Left lung (tissue), 10 donors: ENCODE results near the gene EIF3A. TPM values are rescaled to one million over a fixed set of nuclear protein-coding genes. Genes with fewer than 3 reads are reported as not detected.
A peak's percentile ranks its signal among the peaks of the same experiment; 100 is the strongest.

Experiments
- ATAC-seq: fragments of 200-7000 bp; cut with Tn5 transposase; one replicate; pipeline ENCODE4 v1.9.1; 2020; ENCODE audit warnings: moderate library complexity
- DNase-seq, 4 donors: peaks; one replicate each; pipeline ENCODE4 v3.0.0-alpha.2; 2013 to 2020
- H3K27ac ChIP-seq, 2 donors: fragments of 200-600 bp; sonication (generic) in 1 of 2; one replicate each; pipeline versions ENCODE4 v1.5.0 to v1.8.0; 2020 to 2021
- H3K27me3 ChIP-seq, 2 donors: fragments of 200-600 bp; sonication (generic) in 1 of 2; one replicate each; pipeline versions ENCODE4 v1.5.0 to v1.8.0; 2020 to 2021
- H3K36me3 ChIP-seq, 2 donors: fragments of 200-600 bp; sonication (generic) in 1 of 2; one replicate each; pipeline versions ENCODE4 v1.5.0 to v1.8.0; 2020 to 2021
- H3K4me1 ChIP-seq, 2 donors: fragments of 200-600 bp; one replicate each; pipeline ENCODE4 v1.8.0; 2021
- H3K4me3 ChIP-seq, 2 donors: fragments of 200-600 bp; sonication (generic) in 1 of 2; one replicate each; pipeline versions ENCODE4 v1.5.0 to v1.8.0; 2020 to 2021; ENCODE audit warnings: mild to moderate bottlenecking in 1 of 2
- H3K9me3 ChIP-seq, 2 donors: fragments of 200-600 bp; sonication (generic) in 1 of 2; one replicate each; pipeline versions ENCODE4 v1.5.0 to v1.8.0; 2020 to 2021
- intact Hi-C, 2 donors: fragments of 100-400 bp; cut with DNase I; formaldehyde crosslinking; loops; one replicate each; pipeline versions ENCODE4 v1.11.2 to v1.14.2; 2022
- polyA plus RNA-seq, 6 donors: library from polyadenylated mRNA; unstranded; fragments of 120-200 nt; gene quantifications; one replicate each; pipeline ENCODE4 v1.2.1, GENCODE V29; 2013; ENCODE audit not compliant: insufficient read length in 6 of 6
- total RNA-seq, 2 donors: library from RNA; stranded (reverse); fragmentation: NEBNext Ultra II Directional; extraction: Animal tissue kit (Norgen Biotek cat#: 25700); gene quantifications; one replicate each; pipeline ENCODE4 v1.2.1, GENCODE V29; 2021
- TF ChIP-seq, protein P1 (sequence below), 2 donors: fragments of 200-600 bp; sonication (generic) in 1 of 2; IDR thresholded peaks; one replicate each; pipeline versions ENCODE4 v1.5.0 to v1.8.0; 2021; ENCODE audit warnings: antibody characterized with exemption in 2 of 2
- donor health status: DM: no; HTN: yes; CAD: no.
- donor health status: DM: no; HTN: no; CAD: no.

Gene EIF3A
- total and polyA plus RNA-seq, 8 donors = 89.1 to 172 (median 154) TPM

DNA sequence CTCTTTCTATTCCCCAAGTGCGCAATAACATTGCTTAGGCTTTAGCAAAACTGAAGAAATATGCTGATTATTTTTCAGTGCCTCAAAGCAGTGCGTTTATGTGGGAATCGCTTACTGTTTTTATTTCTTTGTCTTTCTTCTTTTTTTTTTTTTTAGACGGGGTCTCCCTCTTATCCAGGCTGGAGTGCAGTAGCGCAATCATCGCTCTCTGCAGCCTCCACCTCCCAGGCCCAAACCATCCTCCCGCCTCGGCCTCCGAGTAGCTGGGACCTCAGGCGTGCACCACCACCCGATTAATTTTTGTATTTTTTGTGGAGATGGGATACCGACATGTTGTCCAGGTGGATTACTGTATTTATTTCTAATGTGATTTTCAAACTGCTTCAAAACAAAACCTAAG lies 24.5 kb upstream of the EIF3A start:
- DNase-seq = no peak
- TF ChIP-seq, protein P1, sequence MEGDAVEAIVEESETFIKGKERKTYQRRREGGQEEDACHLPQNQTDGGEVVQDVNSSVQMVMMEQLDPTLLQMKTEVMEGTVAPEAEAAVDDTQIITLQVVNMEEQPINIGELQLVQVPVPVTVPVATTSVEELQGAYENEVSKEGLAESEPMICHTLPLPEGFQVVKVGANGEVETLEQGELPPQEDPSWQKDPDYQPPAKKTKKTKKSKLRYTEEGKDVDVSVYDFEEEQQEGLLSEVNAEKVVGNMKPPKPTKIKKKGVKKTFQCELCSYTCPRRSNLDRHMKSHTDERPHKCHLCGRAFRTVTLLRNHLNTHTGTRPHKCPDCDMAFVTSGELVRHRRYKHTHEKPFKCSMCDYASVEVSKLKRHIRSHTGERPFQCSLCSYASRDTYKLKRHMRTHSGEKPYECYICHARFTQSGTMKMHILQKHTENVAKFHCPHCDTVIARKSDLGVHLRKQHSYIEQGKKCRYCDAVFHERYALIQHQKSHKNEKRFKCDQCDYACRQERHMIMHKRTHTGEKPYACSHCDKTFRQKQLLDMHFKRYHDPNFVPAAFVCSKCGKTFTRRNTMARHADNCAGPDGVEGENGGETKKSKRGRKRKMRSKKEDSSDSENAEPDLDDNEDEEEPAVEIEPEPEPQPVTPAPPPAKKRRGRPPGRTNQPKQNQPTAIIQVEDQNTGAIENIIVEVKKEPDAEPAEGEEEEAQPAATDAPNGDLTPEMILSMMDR (IDR thresholded peaks at IDR 0.05) = no peak
- ATAC-seq = no peak
- no peaks in the 10 kb centered on the region for H3K9me3 ChIP-seq
- peak overlapping the region; percentile 78 to 82 for H3K4me3 ChIP-seq
- peaks cover 10 to 41% of the 10 kb centered on the region in 2 donors for H3K4me1 ChIP-seq
- H3K27me3 ChIP-seq = no peaks in the 10 kb centered on the region
- no peak overlapping the region for H3K27ac ChIP-seq
- intact Hi-C loops = no loop called here
- peaks cover 0 to 24% of the 10 kb centered on the region in 2 donors for H3K36me3 ChIP-seq

DNA sequence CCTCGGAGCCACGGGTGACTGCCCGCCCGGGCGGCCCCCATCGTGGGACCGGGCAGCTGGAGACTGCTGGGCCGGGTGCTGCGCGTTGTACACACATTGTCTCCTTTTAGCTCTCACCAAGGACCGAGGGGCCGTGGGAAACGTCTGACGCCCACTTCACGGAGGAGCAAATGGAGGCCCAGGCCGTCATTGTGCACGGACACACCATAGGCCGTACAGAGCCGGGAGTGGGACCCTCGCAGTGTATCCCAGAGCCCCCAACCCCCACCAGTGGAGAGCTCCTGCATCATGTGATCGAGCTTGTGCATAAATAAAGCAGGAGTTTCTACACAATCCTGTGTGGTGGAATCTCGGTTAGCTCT lies 24.0 kb upstream of the EIF3A start:
- ATAC-seq (peak; percentile 4), DNase-seq (peak in 3 of 4 donors; percentile 13 to 37 (median 19))
- Histone ChIP-seq H3K4me1 (peaks cover 10 to 41% of the 10 kb centered on the region in 2 donors), H3K27ac (peak overlapping the region in 1 of 2 donors; percentile 82), H3K4me3 (peak overlapping the region; percentile 78 to 82), H3K27me3 (no peaks in the 10 kb centered on the region), H3K9me3 (no peaks in the 10 kb centered on the region), H3K36me3 (peaks cover 0 to 19% of the 10 kb centered on the region in 2 donors)
- intact Hi-C loops = no loop called here
- TF ChIP-seq, protein P1 (IDR thresholded peaks at IDR 0.05) = no peak

DNA sequence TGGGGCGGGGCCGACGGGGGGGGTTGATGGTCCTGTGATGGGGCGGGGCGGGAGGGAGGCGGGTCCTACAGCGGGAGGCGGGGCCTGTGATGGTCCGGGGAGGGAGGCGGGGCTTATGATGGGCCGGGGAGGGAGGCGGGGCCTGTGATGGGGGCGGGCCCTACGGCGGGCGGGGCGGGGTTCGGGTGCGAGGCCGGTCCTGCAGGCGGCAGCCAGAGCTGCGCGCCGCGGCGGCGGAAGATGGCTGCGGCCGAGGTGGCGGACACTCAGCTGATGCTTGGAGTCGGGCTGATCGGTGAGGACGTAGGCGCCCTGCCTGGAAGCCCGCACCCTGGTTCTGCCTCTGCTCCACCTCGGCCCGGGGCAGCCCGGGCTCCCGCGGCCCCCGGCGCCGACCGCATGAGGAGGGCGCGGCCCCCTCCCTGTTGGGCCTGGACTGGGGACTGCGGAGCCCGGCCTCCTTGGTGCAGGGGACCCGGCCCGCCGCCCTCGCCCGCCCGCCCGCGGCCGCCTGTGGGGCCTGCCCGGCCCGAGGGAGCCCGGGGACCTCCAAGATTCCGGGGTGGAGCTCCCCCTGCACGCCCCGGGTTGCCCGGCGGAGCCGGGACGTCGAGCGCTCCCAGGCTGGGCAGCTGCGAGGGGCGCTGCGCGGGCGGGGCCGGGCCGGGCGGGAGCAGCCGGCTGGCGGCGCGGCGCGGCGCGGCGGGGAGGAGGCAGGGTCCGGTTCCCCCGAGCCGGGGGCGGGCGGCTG lies 23.5 kb upstream of the EIF3A start, which contains the start of gene DENND10:
Gene DENND10, plus strand, starts transcription at position 211 of the 751 bp plus-strand sequence. Its CDS starts 30 bp downstream, at position 241.
- Histone ChIP-seq H3K9me3 (no peaks in the 10 kb centered on the region), H3K36me3 (peaks cover 0 to 13% of the 10 kb centered on the region in 2 donors), H3K27ac (peak within 1 kb of the TSS; percentile 59 to 82), H3K27me3 (no peaks in the 10 kb centered on the region), H3K4me1 (peaks cover 10 to 40% of the 10 kb centered on the region in 2 donors), H3K4me3 (peak within 1 kb of the TSS; percentile 78 to 82)
- DNase-seq (peak; percentile 65 to 95 (median 85)), ATAC-seq (peak; percentile 96)
- TF ChIP-seq, protein P1 (IDR thresholded peaks at IDR 0.05) = peak in 1 of 2 donors; percentile 3
- intact Hi-C loops = no loop called here

GRCh38 chr10:119103241-119103902 lies 22.8 kb upstream of the EIF3A start:
- intact Hi-C loops = no loop called here
- peaks cover 10 to 33% of the 10 kb centered on the region in 2 donors for H3K4me1 ChIP-seq
- ATAC-seq (no peak), DNase-seq (no peak)
- no peaks in the 10 kb centered on the region for H3K9me3 ChIP-seq
- TF ChIP-seq, protein P1 (IDR thresholded peaks at IDR 0.05) = no peak
- no peaks in the 10 kb centered on the region for H3K27me3 ChIP-seq
- peaks cover 0 to 6% of the 10 kb centered on the region in 2 donors for H3K36me3 ChIP-seq
- peak overlapping the region in 1 of 2 donors; percentile 41 for H3K27ac ChIP-seq
- peak overlapping the region in 1 of 2 donors; percentile 82 for H3K4me3 ChIP-seq
